ENCODE data around the gene MCM10. TPM values are rescaled to one million over a fixed set of nuclear protein-coding genes. Genes with fewer than 3 reads are reported as not detected.

MCM10 gene
- 76.3 and 80.6 TPM in 2 replicates for total RNA-seq
- long read RNA-seq, full-length matches to known transcripts = 74 of 348 reads
- long read RNA-seq, partial matches to known transcripts = 236 of 348 reads
- long read RNA-seq, other reads (novel, unspliced or antisense) = 38 of 348 reads

DNA sequence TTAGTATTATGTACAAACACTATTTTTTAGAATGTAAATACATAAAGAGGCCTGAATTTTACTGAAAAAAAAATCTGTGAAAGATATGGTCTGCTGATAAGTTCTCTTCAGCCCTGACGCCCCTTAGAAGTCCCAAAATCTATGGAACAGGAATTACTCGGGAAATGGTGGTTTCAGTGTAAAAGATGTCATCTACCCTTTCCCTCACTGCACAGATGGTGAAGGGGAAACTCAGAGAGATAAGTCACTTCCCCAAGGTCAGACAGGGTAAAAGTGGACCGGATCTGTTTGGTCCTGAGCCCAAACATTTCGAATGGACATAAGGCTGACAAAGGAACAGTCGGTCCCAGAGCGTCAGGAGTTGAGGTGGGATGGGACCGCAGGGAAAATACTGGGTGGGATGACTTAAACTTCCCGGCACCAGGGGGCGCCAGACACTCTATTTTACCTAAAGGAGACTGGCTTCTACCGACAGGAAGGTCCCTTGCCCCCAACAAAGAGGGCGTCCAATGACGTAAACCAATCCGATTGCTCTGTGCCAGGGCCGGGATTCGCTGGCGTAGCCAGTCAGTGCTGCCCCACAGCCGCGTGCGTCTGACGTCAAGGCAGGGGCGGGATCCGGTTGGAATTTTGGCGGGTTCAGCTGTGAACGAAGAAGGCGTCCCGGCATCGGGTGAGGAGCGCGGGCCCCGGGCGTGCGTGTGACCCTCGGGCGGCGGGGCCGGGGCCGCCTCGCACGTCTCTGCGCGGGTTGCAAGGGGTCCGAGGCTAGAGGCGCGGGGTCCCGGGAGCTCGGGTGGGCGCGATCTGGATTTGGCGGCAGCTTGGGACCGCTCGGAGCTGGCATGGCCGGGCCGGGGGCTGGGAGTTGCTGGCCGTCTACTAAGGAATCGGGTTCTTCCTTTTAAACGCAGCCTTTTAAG is at the start of gene MCM10:
MCM10 (plus strand) TSS at position 625 of the 923 bp plus-strand sequence. CDS start 2,645 bp downstream, outside the sequence.
- peak within 1 kb of the TSS; percentile 88 for H3K4me3 Mint-ChIP-seq
- H3K36me3 Mint-ChIP-seq (ENCODE audit: low read depth) = peaks cover 3% of the 10 kb centered on the region
- no peaks in the 10 kb centered on the region for H3K9me3 Mint-ChIP-seq

DNA sequence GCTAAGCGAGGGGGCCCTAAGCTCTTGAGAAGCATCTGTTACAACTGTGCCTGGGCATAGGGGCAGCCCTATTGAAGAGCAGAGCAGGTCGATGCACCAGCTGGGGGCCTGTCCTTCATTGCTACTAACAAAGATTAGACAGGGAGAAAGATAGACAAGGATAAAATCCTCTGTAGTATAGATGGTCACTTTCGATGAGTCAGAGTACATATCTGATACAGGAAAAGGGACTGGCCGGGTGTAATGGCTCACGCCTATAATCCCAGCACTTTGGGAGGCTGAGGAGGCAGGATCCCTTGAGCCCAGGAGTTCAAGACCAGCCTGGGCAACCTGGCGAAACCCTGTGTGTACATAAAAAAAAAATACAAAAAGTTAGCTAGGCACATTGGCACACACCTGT is 47.8 kb upstream of the MCM10 start:
- no peak for DNase-seq (ENCODE audit: low read depth, low spot score)
- H3K27me3 Mint-ChIP-seq (ENCODE audit: low read depth) = no peaks in the 10 kb centered on the region
- no peaks in the 10 kb centered on the region for H3K36me3 Mint-ChIP-seq (ENCODE audit: low read depth)
- no peak overlapping the region for H3K4me3 Mint-ChIP-seq
- no peaks in the 10 kb centered on the region for H3K9me3 Mint-ChIP-seq
- H3K27ac Mint-ChIP-seq (ENCODE audit: unreplicated experiment) = no peak overlapping the region
- TF ChIP-seq, protein P1, sequence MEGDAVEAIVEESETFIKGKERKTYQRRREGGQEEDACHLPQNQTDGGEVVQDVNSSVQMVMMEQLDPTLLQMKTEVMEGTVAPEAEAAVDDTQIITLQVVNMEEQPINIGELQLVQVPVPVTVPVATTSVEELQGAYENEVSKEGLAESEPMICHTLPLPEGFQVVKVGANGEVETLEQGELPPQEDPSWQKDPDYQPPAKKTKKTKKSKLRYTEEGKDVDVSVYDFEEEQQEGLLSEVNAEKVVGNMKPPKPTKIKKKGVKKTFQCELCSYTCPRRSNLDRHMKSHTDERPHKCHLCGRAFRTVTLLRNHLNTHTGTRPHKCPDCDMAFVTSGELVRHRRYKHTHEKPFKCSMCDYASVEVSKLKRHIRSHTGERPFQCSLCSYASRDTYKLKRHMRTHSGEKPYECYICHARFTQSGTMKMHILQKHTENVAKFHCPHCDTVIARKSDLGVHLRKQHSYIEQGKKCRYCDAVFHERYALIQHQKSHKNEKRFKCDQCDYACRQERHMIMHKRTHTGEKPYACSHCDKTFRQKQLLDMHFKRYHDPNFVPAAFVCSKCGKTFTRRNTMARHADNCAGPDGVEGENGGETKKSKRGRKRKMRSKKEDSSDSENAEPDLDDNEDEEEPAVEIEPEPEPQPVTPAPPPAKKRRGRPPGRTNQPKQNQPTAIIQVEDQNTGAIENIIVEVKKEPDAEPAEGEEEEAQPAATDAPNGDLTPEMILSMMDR (conservative IDR thresholded peaks at IDR 0.05) = no peak
- peaks cover 4% of the 10 kb centered on the region for H3K4me1 Mint-ChIP-seq

More for the DNA sequence above, at the start of gene MCM10:
- peak within 1 kb of the TSS; percentile 93 for H3K27ac Mint-ChIP-seq (ENCODE audit: unreplicated experiment)
- H3K27me3 Mint-ChIP-seq (ENCODE audit: low read depth) = no peaks in the 10 kb centered on the region
- TF ChIP-seq, protein P1 (conservative IDR thresholded peaks at IDR 0.05) = peak; percentile 96
- peaks cover 26% of the 10 kb centered on the region for H3K4me1 Mint-ChIP-seq
- DNase-seq (ENCODE audit: low read depth, low spot score) = peak; percentile 99

DNA sequence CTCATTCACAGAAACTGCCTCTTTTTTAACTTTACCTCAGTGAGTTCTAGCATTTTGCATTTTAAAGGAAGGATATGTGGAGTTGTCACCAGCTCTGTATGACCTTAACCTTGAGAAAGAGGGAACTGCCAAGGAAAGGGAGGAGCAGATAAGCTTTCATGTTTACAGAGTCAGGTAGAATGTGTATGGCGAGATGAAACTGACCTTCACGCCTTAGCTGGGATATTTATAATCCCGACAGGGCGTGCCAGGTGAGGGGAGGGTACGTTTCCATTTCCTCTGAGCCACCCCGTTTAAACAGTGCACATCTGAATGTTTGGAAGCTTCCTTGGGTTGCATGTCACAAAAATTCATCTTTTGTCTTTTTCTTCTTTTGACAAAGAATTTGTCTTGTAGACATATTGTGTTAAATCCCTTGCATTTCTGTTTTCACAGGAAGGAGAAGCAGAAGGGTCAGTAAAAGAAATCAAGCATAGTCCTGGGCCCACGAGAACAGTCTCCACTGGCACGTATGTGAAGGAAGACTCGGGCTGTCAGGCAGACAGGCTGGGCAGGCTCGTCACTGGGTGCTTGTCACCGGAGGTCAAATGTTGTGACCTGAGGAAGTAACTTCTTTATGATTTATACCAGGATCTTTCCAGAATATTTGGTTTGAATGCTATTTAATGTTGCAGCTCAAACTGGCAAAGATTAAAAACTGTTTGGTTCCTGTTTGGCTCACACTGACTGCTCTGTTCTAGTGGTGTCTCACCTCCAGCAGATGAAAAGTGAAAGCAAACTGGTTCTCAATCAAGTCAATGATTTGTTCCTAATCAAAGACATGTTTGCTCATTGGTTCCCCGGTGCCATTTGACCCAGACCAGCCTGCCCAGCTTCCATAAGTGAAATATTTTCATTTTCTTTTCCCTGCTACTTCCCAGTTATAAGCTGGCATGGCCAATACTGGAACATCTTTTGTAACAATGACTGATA is 45.2 kb upstream of the MCM10 start:
- Mint-ChIP-seq H3K4me1 (peaks cover 7% of the 10 kb centered on the region), H3K27ac (ENCODE audit: unreplicated experiment) (no peak overlapping the region), H3K9me3 (no peaks in the 10 kb centered on the region), H3K27me3 (ENCODE audit: low read depth) (no peaks in the 10 kb centered on the region), H3K4me3 (no peak overlapping the region), H3K36me3 (ENCODE audit: low read depth) (no peaks in the 10 kb centered on the region)
- TF ChIP-seq, protein P1 (conservative IDR thresholded peaks at IDR 0.05) = no peak
- no peak for DNase-seq (ENCODE audit: low read depth, low spot score)

DNA sequence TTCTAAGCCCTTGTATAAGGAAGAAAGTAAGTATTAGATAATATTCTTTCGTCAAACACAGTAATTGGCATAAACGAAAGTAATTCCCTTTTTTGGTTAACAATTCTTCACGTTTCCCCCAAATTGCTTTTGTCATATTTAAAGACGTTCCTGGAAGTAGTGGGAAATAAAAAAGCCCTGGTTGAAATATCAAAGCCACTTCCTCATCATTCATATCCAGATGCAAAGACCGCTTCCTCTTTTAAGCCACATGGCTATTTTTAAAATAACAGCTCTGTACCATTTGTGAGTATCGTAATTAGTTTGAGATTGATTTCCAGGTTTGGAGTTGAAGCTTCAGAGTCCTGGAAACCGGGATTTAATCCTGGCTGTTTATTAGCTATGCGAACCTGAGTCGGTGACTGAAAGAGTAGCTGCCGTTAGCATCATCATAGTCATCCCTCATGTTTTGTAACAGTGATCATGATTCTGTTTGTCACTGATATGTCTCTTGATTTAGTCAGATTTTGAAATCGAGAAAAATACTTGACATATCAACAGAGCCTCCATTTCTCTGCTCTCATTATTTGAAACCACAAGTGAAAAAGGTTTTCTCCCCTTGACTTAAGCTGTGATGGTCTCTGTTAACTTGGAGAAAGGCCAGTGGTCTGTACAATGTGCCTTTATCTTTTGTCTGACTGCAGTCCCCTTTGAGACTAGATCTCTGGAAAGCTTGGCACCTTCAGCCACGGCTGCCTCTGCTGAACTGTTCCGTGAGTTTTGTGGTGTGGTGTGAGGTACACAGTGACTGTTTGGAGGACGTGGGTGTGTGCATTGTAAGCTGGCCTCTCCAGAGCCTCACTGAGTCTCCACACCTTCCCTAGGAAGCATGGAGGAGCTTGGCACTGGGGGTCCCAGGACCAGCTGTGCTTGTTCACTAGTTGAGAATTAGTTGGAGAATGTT is 43.2 kb upstream of the MCM10 start:
- TF ChIP-seq, protein P1 (conservative IDR thresholded peaks at IDR 0.05) = no peak
- DNase-seq (ENCODE audit: low read depth, low spot score) = no peak
- H3K36me3 Mint-ChIP-seq (ENCODE audit: low read depth) = peaks cover 4% of the 10 kb centered on the region
- no peak overlapping the region for H3K4me3 Mint-ChIP-seq
- no peak overlapping the region for H3K27ac Mint-ChIP-seq (ENCODE audit: unreplicated experiment)
- H3K9me3 Mint-ChIP-seq = no peaks in the 10 kb centered on the region
- peaks cover 7% of the 10 kb centered on the region for H3K4me1 Mint-ChIP-seq
- H3K27me3 Mint-ChIP-seq (ENCODE audit: low read depth) = no peaks in the 10 kb centered on the region

Measured in neural crest cell (in vitro differentiated cells).